WI38 (cell line): ENCODE results near the gene ACSS1.

Experiments
- H3K4me3 ChIP-seq: 2 replicates; pipeline ENCODE4 v1.5.1; 2011; ENCODE audit warnings: low read depth, mild to moderate bottlenecking, control low read depth, low read length
- TF ChIP-seq, protein P1 (sequence below): IDR thresholded peaks from 2 replicates; pipeline ENCODE4 v1.5.1; 2012; ENCODE audit warnings: low read depth, mild to moderate bottlenecking, control low read depth, low read length

Gene ACSS1

DNA sequence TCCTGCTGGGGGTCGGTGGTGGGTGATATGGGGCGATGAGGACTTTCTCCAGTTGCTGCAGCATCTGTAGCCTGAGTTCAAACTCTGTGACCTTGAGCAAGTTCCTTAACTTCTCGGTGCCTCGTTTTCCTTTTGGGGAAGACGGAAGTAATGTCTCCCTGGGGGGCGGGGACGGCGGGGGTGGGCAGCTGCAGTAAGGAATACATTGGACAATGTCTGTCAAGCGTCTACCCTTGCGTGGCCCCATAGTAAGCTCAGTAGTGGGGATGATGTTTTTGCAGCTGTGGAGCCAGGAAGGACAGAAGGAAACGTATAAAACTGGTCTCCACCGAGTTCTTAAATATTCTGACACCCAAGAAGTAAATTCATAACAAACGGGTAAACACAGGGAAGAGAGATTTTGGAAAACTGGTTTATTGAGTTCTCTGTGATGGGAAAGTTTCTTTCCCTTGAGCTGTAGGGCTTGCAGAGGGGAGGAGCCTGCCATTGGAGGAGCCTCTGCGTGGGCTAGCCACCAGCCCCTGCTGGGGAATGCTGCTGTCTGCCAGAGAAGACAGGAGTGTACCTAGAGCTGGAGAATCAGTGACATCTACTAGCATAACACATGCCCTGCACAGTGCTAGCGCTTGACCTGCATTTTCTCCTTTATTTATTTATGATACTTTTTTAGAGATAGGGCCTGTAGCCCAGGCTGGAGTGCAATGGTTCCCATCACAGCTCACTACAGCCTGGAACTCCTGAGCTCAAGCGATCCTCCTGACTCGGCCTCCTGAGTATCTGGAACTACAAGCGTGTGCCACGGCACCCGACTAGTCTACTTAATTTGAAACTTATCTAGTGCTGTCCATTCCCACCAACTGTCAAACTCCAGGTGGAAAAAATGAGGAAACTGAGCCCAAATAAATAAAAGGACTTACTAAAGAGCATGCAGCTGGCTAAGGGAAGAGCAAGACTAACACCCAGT lies 1.2 kb upstream of the ACSS1 start:
- TF ChIP-seq, protein P1, sequence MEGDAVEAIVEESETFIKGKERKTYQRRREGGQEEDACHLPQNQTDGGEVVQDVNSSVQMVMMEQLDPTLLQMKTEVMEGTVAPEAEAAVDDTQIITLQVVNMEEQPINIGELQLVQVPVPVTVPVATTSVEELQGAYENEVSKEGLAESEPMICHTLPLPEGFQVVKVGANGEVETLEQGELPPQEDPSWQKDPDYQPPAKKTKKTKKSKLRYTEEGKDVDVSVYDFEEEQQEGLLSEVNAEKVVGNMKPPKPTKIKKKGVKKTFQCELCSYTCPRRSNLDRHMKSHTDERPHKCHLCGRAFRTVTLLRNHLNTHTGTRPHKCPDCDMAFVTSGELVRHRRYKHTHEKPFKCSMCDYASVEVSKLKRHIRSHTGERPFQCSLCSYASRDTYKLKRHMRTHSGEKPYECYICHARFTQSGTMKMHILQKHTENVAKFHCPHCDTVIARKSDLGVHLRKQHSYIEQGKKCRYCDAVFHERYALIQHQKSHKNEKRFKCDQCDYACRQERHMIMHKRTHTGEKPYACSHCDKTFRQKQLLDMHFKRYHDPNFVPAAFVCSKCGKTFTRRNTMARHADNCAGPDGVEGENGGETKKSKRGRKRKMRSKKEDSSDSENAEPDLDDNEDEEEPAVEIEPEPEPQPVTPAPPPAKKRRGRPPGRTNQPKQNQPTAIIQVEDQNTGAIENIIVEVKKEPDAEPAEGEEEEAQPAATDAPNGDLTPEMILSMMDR = no peak
- H3K4me3 ChIP-seq = no peak overlapping the region; the same call in 1 of the 2 replicates

GRCh38 chr20:25057234-25058050 lies 497 bp downstream of the ACSS1 start:
- peak overlapping the region; percentile 56 for H3K4me3 ChIP-seq
- TF ChIP-seq, protein P1 = no peak

DNA sequence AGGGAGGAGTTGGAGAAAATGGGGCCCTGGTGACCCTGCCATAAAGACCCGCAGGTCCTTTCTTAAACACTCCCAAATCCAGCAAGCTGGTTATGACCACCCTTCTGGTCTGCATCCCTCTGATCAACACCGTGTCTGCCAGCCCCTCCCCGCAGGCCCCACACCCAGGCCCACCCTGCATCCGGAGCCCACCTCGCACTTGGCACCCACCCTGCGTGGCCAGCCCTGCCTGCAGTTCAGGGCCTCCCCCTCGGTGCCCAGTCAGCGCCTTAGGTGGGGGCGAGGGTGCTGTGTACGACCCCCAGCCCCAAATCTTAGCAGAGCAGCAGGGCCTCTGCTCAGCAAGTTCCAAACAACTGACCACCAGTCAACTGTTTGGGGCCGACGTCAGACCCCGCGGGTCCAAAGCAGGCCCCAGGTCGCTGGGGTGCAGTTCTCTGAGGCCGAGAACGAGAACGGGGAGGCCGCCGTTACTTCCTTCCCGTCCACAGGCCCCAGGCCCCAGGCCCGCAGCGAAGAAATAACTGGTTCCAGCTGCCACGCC lies 1.2 kb downstream of the ACSS1 start:
- TF ChIP-seq, protein P1 = no peak
- no peak overlapping the region for H3K4me3 ChIP-seq

DNA sequence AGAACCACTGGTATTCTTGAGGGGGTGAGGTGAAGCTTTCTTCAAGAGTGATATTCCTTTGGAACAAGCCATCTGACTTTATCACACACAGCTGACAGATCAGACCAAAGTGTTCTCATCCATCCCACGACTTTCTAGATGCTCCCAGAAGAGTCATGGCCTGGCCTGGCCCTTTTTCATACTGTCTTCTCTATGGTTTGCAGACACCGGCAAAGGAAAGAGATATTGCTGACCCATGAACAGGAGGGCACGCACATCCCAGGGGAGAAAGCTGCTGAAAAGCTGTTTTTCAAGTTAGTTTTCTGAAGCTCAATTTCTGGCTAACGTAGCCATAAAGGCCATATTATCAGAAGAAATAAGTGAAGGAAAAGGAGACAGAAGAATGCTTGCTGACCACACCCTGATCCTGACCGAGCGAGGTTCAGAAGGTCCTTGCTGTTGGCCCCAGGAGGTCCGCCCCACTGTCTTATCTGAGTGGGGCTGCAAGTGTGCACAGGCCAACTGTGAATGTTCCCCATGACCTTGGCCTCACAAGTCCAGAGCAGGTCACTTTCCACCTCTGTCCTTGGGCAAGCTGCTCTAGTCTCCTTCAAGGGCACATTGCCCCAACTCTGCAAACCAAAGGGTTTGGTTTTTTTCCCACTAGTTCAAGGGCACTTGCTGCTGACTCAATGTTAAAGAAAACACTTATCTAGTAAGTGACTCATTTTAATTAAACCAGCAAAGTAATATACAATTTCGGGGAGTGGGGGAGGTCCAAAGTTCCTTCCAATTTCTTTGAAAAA lies 2.0 kb downstream of the ACSS1 start:
- TF ChIP-seq, protein P1 = no peak
- H3K4me3 ChIP-seq = no peak overlapping the region

GRCh38 chr20:25054995-25055629 lies 2.8 kb downstream of the ACSS1 start:
- no peak overlapping the region for H3K4me3 ChIP-seq
- TF ChIP-seq, protein P1 = no peak

DNA sequence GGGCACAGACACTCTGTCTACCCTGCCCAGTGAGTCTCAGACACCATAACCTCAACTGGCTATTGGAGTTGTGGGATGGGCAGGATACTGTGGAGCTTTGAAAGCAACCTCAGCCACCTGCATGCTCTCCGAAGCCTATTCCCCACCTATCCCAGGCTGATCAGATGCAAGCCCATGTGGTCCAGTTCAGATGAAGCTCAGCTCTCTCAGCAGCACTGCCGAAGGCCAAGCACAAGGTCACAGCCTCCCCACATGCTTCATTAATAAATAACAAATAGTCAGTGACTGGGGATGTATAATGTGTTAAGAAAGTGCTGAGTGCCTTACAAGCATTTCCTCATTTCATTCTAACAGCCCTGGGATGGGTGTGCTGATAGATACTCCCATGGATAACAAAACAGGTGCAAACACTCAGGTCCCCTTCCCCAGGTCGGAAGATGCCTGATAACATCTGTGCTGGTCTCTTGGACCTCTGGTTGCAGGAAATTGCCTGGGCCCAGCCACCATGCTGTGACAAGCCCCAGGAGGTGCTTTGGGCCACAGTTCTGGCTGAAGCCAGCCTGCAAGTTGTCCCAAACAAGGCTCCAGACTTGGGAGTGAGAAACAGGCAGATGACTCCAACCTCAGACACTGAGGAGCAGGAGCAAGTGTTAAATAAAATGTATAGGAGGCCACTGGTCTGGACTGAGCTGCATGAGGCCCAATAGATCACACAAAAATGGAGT lies 3.7 kb downstream of the ACSS1 start:
- TF ChIP-seq, protein P1 = no peak
- H3K4me3 ChIP-seq = no peak overlapping the region
